Trophoblast cell (in vitro differentiated cells and primary cell): ENCODE data around the gene ARV1.
"Not testable (repeated sequence)": the region's sequence is repeated elsewhere in the genome, so short reads cannot be mapped to it uniquely, and the experiment has no call there.

Experiments used
- DNase-seq, 2 donors: peaks; one replicate each; pipeline ENCODE4 v3.0.0-alpha.2; 2016
- H2AFZ ChIP-seq: 2 replicates; pipeline ENCODE4 v1.6.1; 2013; ENCODE audit warnings: low read length, moderate library complexity, mild to moderate bottlenecking; ENCODE audit not compliant: insufficient read depth, poor library complexity
- H2AK5ac ChIP-seq: 2 replicates; pipeline ENCODE4 v1.6.1; 2013; ENCODE audit warnings: mild to moderate bottlenecking, low read length
- H2BK120ac ChIP-seq: 2 replicates; pipeline ENCODE4 v1.6.1; 2013; ENCODE audit warnings: low read length, mild to moderate bottlenecking, moderate library complexity; ENCODE audit not compliant: insufficient read depth, poor library complexity
- H2BK12ac ChIP-seq: 2 replicates; pipeline ENCODE4 v1.6.1; 2013; ENCODE audit warnings: mild to moderate bottlenecking, low read length, moderate library complexity
- H2BK5ac ChIP-seq: 2 replicates; pipeline ENCODE4 v1.6.1; 2013; ENCODE audit warnings: low read length, low read depth, moderate library complexity, mild to moderate bottlenecking; ENCODE audit not compliant: poor library complexity
- H3K14ac ChIP-seq: 2 replicates; pipeline ENCODE4 v1.6.1; 2013; ENCODE audit warnings: mild to moderate bottlenecking, low read length
- H3K18ac ChIP-seq: 2 replicates; pipeline ENCODE4 v1.6.1; 2013; ENCODE audit warnings: mild to moderate bottlenecking, low read length
- H3K23ac ChIP-seq: 2 replicates; pipeline ENCODE4 v1.6.1; 2013; ENCODE audit warnings: low read length
- H3K27ac ChIP-seq: 2 replicates; pipeline ENCODE4 v1.5.1; 2013; ENCODE audit warnings: low read depth, mild to moderate bottlenecking, inconsistent platforms, low read length, moderate library complexity
- H3K27me3 ChIP-seq: 2 replicates; pipeline ENCODE4 v1.6.1; 2013; ENCODE audit warnings: inconsistent platforms, mild to moderate bottlenecking, low read length, moderate library complexity; ENCODE audit not compliant: insufficient read depth
- H3K36me3 ChIP-seq, 2 experiments: 1 replicate in 1 of 2; 2 replicates in 1 of 2; pipeline ENCODE4 v1.6.1; 2013; ENCODE audit warnings: low read length in 2 of 2, mild to moderate bottlenecking in 2 of 2, moderate library complexity in 1 of 2; ENCODE audit not compliant: insufficient read depth in 2 of 2, control insufficient read depth in 1 of 2
- H3K4ac ChIP-seq: 2 replicates; pipeline ENCODE4 v1.6.1; 2013; ENCODE audit warnings: low read depth, mild to moderate bottlenecking, low read length, moderate library complexity
- H3K4me1 ChIP-seq, 2 experiments: 1 replicate in 1 of 2; 2 replicates in 1 of 2; pipeline ENCODE4 v1.6.1; 2013; ENCODE audit warnings: low read length in 2 of 2, mild to moderate bottlenecking in 2 of 2, moderate library complexity in 1 of 2; ENCODE audit not compliant: insufficient read depth in 2 of 2, control insufficient read depth in 1 of 2
- H3K4me2 ChIP-seq: 2 replicates; pipeline ENCODE4 v1.6.1; 2013; ENCODE audit warnings: inconsistent platforms, mild to moderate bottlenecking, low read length, moderate library complexity
- H3K4me3 ChIP-seq: 2 replicates; pipeline ENCODE4 v1.5.1; 2013; ENCODE audit warnings: mild to moderate bottlenecking, low read depth, low read length, inconsistent platforms
- H3K79me1 ChIP-seq: one replicate; pipeline ENCODE4 v1.6.1; 2013; ENCODE audit warnings: low read length
- H3K79me2 ChIP-seq: 2 replicates; pipeline ENCODE4 v1.6.1; 2013; ENCODE audit warnings: low read length, mild to moderate bottlenecking; ENCODE audit not compliant: control insufficient read depth, insufficient read depth, poor library complexity
- H3K9ac ChIP-seq: 2 replicates; pipeline ENCODE4 v1.6.1; 2013; ENCODE audit warnings: mild to moderate bottlenecking, low read length
- H3K9me3 ChIP-seq: 2 replicates; pipeline ENCODE4 v1.6.1; 2013; ENCODE audit warnings: low read depth, mild to moderate bottlenecking, control low read depth, inconsistent platforms, low read length; ENCODE audit not compliant: insufficient read depth
- H4K12ac ChIP-seq: 2 replicates; pipeline ENCODE4 v1.6.1; 2013; ENCODE audit warnings: low read depth, mild to moderate bottlenecking, low read length, moderate library complexity
- H4K8ac ChIP-seq: 2 replicates; pipeline ENCODE4 v1.6.1; 2013; ENCODE audit warnings: low read depth, mild to moderate bottlenecking, low read length, moderate library complexity
- H4K91ac ChIP-seq: one replicate; pipeline ENCODE4 v1.6.1; 2013; ENCODE audit warnings: low read depth, mild to moderate bottlenecking, low read length, moderate library complexity
- WGBS: extraction: QIAGEN DNeasy Blood & Tissue Kit; methylation state at CpG from one replicate; pipeline ENCODE4 v1.1.7; 2013; ENCODE audit warnings: missing lambda C conversion rate; ENCODE audit not compliant: insufficient read length, insufficient coverage; ENCODE audit errors: extremely low coverage; 5-methylcytosine and 5-hydroxymethylcytosine counted together

Gene ARV1

DNA sequence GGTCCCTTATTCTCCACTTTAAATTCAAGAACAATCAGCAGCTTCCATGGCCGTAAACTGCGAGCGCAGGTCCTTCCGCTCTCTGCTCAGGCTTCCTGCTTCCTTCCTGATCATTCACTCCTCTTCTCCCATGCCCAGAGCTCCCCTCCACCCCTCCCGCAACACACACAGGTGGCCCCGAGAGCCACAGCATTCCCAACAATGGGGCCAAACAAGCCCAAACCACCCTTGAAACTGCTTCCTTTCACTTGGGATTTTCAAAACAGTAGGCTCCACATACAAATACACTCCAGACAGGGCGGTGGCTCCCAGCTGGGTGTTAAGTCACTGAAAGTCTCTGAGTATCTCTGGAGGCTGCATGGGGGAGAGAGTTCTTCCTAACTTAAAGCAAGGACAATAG lies 49.8 kb downstream of the ARV1 start:
- no peak overlapping the region for H3K14ac ChIP-seq
- WGBS, result no CpG with 5 or more reads among the region's 7 CpGs
- peak overlapping the region; percentile 3 for H3K18ac ChIP-seq

DNA sequence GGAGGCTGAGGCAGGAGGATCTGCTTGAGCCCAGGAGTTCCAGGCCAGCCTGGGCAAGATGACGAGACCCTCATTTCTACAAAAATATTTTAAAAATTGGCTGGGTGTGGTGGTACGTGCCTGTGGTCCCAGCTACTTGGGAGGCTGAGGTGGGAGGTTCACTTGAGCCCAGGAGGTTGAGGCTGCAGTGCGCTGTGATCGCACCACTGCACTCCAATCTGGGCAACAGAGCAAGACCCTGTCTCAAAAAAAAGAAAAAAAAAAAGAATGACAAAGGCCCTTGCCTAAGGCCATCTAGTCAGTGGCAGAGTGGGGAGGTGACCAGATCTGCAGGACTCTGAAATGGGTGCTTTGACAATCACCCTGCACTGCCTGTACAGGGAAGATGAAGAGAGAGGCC lies 50.4 kb downstream of the ARV1 start:
- not testable (repeated sequence) for H4K91ac ChIP-seq, H4K12ac ChIP-seq, H2AFZ ChIP-seq, H3K27ac ChIP-seq, H2AK5ac ChIP-seq, H3K4me2 ChIP-seq, H3K18ac ChIP-seq, H2BK5ac ChIP-seq, H3K23ac ChIP-seq, H3K79me1 ChIP-seq, H3K79me2 ChIP-seq, H3K9ac ChIP-seq, H3K4ac ChIP-seq, H2BK120ac ChIP-seq, H3K4me3 ChIP-seq, H4K8ac ChIP-seq, H3K9me3 ChIP-seq, H3K27me3 ChIP-seq, H2BK12ac ChIP-seq, H3K14ac ChIP-seq, DNase-seq
- no CpG with 5 or more reads among the region's 4 CpGs for WGBS
- H3K4me1 ChIP-seq, result peaks cover 26 to 38% of the 10 kb centered on the region in 2 experiments
- peaks cover 7 to 12% of the 10 kb centered on the region in 2 experiments for H3K36me3 ChIP-seq

More for the DNA sequence above, 49.8 kb downstream of the ARV1 start:
- H4K12ac ChIP-seq, result no peak overlapping the region
- H2BK5ac ChIP-seq, result no peak overlapping the region
- DNase-seq, result peak in 1 of 2 donors; percentile 24
- no peak overlapping the region for H3K4me2 ChIP-seq
- H3K4me3 ChIP-seq, result no peak overlapping the region
- H3K9me3 ChIP-seq, result peaks cover 2% of the 10 kb centered on the region
- H2BK120ac ChIP-seq, result no peak overlapping the region
- peaks cover 26 to 38% of the 10 kb centered on the region in 2 experiments for H3K4me1 ChIP-seq
- no peak overlapping the region for H3K4ac ChIP-seq
- peaks cover 3% of the 10 kb centered on the region for H3K79me1 ChIP-seq
- H2BK12ac ChIP-seq, result no peak overlapping the region
- no peak overlapping the region for H3K23ac ChIP-seq
- peaks cover 7% of the 10 kb centered on the region for H3K79me2 ChIP-seq
- H3K27me3 ChIP-seq, result no peaks in the 10 kb centered on the region
- peaks cover 7 to 12% of the 10 kb centered on the region in 2 experiments for H3K36me3 ChIP-seq
- no peak overlapping the region for H4K91ac ChIP-seq
- H2AFZ ChIP-seq, result no peak overlapping the region
- H3K27ac ChIP-seq, result no peak overlapping the region
- H4K8ac ChIP-seq, result no peak overlapping the region
- H3K9ac ChIP-seq, result no peak overlapping the region
- no peak overlapping the region for H2AK5ac ChIP-seq

DNA sequence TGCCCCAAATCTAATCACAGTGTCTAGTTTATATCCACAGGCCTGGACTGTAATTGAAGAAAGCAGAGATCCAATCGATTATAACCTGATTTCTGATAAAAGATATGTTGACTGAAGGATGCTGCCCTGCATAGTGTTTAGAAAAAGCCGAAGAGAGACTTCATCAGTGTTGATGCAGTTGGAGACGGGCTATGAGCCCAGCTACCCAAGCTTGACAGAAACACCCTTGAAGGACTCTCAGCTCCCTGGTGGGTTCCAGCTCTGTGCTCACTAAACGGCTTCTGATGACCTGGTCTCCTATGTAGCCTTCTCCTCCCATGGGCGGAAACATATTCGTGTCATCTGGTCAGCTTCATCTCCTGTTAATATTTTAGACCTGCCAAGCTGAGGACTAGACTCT lies 50.9 kb downstream of the ARV1 start:
- no peak overlapping the region for H2BK5ac ChIP-seq
- no peak overlapping the region for H3K23ac ChIP-seq
- no peak overlapping the region for H4K12ac ChIP-seq
- H3K27me3 ChIP-seq, result no peaks in the 10 kb centered on the region
- peaks cover 26 to 38% of the 10 kb centered on the region in 2 experiments for H3K4me1 ChIP-seq
- H3K79me1 ChIP-seq, result peaks cover 3% of the 10 kb centered on the region
- H3K9ac ChIP-seq, result no peak overlapping the region
- DNase-seq, result no peak
- peaks cover 7% of the 10 kb centered on the region for H3K79me2 ChIP-seq
- no peak overlapping the region for H3K27ac ChIP-seq
- H4K91ac ChIP-seq, result no peak overlapping the region
- H3K4me3 ChIP-seq, result no peak overlapping the region
- H2BK120ac ChIP-seq, result no peak overlapping the region
- H3K4ac ChIP-seq, result no peak overlapping the region
- H3K4me2 ChIP-seq, result no peak overlapping the region
- peaks cover 2% of the 10 kb centered on the region for H3K9me3 ChIP-seq
- no CpG with 5 or more reads among the region's 6 CpGs for WGBS
- no peak overlapping the region for H3K18ac ChIP-seq
- peaks cover 6 to 9% of the 10 kb centered on the region in 2 experiments for H3K36me3 ChIP-seq
- no peak overlapping the region for H2BK12ac ChIP-seq
- no peak overlapping the region for H2AFZ ChIP-seq
- H3K14ac ChIP-seq, result no peak overlapping the region
- no peak overlapping the region for H2AK5ac ChIP-seq
- H4K8ac ChIP-seq, result no peak overlapping the region

DNA sequence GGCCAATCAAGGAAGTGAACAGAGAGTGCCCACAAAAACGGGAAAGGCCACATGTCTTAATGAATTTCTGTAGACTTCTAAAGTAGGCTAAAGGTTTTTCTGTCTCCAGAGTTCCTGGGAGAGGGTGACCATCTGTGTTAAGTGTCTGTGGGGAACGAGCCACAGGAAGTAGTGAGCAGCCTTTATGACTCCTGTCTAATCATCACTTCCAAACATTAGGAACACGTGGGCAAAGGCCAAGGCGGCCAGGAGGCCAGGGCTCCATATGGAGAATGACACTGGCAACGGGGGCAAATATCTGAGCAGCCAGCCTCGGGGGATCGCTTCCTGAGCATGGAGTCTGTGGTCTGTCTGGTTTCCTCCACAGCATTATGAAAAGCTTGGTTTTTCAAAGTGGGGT lies 54.1 kb downstream of the ARV1 start:
- Histone ChIP-seq H2AK5ac (no peak overlapping the region), H3K4me1 (peaks cover 22 to 34% of the 10 kb centered on the region in 2 experiments), H4K12ac (no peak overlapping the region), H2BK12ac (no peak overlapping the region), H3K9me3 (peaks cover 1% of the 10 kb centered on the region), H3K18ac (no peak overlapping the region), H3K79me1 (peaks cover 7% of the 10 kb centered on the region), H3K4ac (peak overlapping the region; percentile 6), H3K9ac (no peak overlapping the region), H3K4me3 (no peak overlapping the region), H2BK120ac (no peak overlapping the region), H3K79me2 (peaks cover 10% of the 10 kb centered on the region), H2BK5ac (no peak overlapping the region), H3K27ac (no peak overlapping the region), H3K36me3 (peaks cover 6 to 7% of the 10 kb centered on the region in 2 experiments), H3K4me2 (no peak overlapping the region), H3K23ac (no peak overlapping the region), H2AFZ (no peak overlapping the region), H4K91ac (no peak overlapping the region), H3K27me3 (no peaks in the 10 kb centered on the region), H3K14ac (no peak overlapping the region), H4K8ac (no peak overlapping the region)
- WGBS, result no CpG with 5 or more reads among the region's 7 CpGs
- DNase-seq, result no peak
